Naive thymus-derived CD4-positive, alpha-beta T cell (primary cell): ENCODE data around the gene DOCK10. TPM values are rescaled to one million over a fixed set of nuclear protein-coding genes. Genes with fewer than 3 reads are reported as not detected.
A peak's percentile ranks its signal among the peaks of the same experiment; 100 is the strongest.

Source experiments
- ATAC-seq: fragments of 150-1000 bp; cut with Tn5 transposase; 2 replicates; pipeline ENCODE4 v1.10.0; 2021; ENCODE audit warnings: mild to moderate bottlenecking, moderate library complexity
- CTCF ChIA-PET: fragments of 350-600 bp; sonication (Branson Sonifier 250); formaldehyde crosslinking; loops from one replicate; lab custom pipeline; 2021; ENCODE audit warnings: antibody characterized with exemption; lab: Charles Lee
- POLR2A ChIA-PET: fragments of 350-600 bp; sonication (Branson Sonifier 250); formaldehyde crosslinking; loops from one replicate; lab custom pipeline; 2021; ENCODE audit warnings: antibody characterized with exemption, inconsistent platforms; lab: Charles Lee
- DNase-seq, 9 donors: peaks; one replicate each; pipeline versions ENCODE4 v3.0.0 to v3.0.0-alpha.2; 2020 to 2022; ENCODE audit warnings: mixed read lengths in 1 of 9
- H3K27ac ChIP-seq: one replicate; pipeline ENCODE4 v1.7.0; 2013; ENCODE audit warnings: mild to moderate bottlenecking, low read depth, low read length, moderate library complexity
- H3K27me3 ChIP-seq, 2 donors: one replicate each; pipeline ENCODE4 v1.7.0; 2013; ENCODE audit warnings: low read length in 2 of 2, mild to moderate bottlenecking in 2 of 2, moderate library complexity in 2 of 2; ENCODE audit not compliant: control insufficient read depth in 2 of 2, insufficient read depth in 2 of 2
- H3K36me3 ChIP-seq, 3 experiments: 1 replicate in 2 of 3; 2 replicates in 1 of 3; pipeline ENCODE4 v1.7.0; 2013; ENCODE audit warnings: low read length in 3 of 3, mild to moderate bottlenecking in 3 of 3, moderate library complexity in 1 of 3; ENCODE audit not compliant: insufficient read depth in 3 of 3, control insufficient read depth in 2 of 3
- H3K4me1 ChIP-seq, 2 donors: one replicate each; pipeline ENCODE4 v1.7.0; 2013; ENCODE audit warnings: low read length in 2 of 2, mild to moderate bottlenecking in 2 of 2, moderate library complexity in 1 of 2; ENCODE audit not compliant: control insufficient read depth in 2 of 2, insufficient read depth in 2 of 2
- H3K4me3 ChIP-seq: 2 replicates; pipeline ENCODE4 v1.7.0; 2013; ENCODE audit warnings: mild to moderate bottlenecking, low read length
- H3K9me3 ChIP-seq, 3 experiments: 1 replicate in 2 of 3; 2 replicates in 1 of 3; pipeline ENCODE4 v1.7.0; 2013; ENCODE audit warnings: low read length in 3 of 3; ENCODE audit not compliant: control insufficient read depth in 2 of 3
- H3K27ac Mint-ChIP-seq, 9 donors: one replicate each; pipeline ENCODE4 v1.8.0; 2020 to 2022; ENCODE audit warnings: mixed read lengths in 9 of 9, mild to moderate bottlenecking in 8 of 9, moderate library complexity in 5 of 9, inconsistent platforms in 2 of 9
- H3K27me3 Mint-ChIP-seq, 5 donors: one replicate each; pipeline ENCODE4 v1.8.0; 2021 to 2022; ENCODE audit warnings: mixed read lengths in 5 of 5, mild to moderate bottlenecking in 1 of 5
- H3K36me3 Mint-ChIP-seq, 5 donors: one replicate each; pipeline ENCODE4 v1.8.0; 2020 to 2022; ENCODE audit warnings: mixed read lengths in 5 of 5, mild to moderate bottlenecking in 3 of 5, inconsistent platforms in 1 of 5
- H3K4me1 Mint-ChIP-seq, 7 donors: one replicate each; pipeline ENCODE4 v1.8.0; 2020 to 2022; ENCODE audit warnings: mixed read lengths in 7 of 7, mild to moderate bottlenecking in 3 of 7, inconsistent platforms in 1 of 7
- H3K4me3 Mint-ChIP-seq, 10 donors: one replicate each; pipeline ENCODE4 v1.8.0; 2020 to 2022; ENCODE audit warnings: mild to moderate bottlenecking in 10 of 10, mixed read lengths in 10 of 10, moderate library complexity in 6 of 10, inconsistent platforms in 2 of 10
- H3K9me3 Mint-ChIP-seq, 11 donors: one replicate each; pipeline ENCODE4 v1.8.0; 2020 to 2022; ENCODE audit warnings: mixed read lengths in 11 of 11, mild to moderate bottlenecking in 4 of 11, inconsistent platforms in 1 of 11, moderate library complexity in 1 of 11
- intact Hi-C, 2 donors: fragments of 100-400 bp; cut with micrococcal nuclease; formaldehyde crosslinking; loops; one replicate each; pipeline ENCODE4 v1.15.1; 2023
- polyA plus RNA-seq, 2 donors: library from polyadenylated mRNA; unstranded; fragments of 300-500 nt; fragmentation: Illumina TruSeq; gene quantifications; one replicate each; pipeline ENCODE4 v1.2.3, GENCODE V29; 2021
- total RNA-seq, 6 experiments: library from RNA in 5 of 6; stranded (reverse) in 5 of 6; gene quantifications; 1 replicate in 5 of 6; 2 replicates in 1 of 6; pipeline ENCODE4 v1.2.3 and lab custom pipeline; 2021 to 2026

The DOCK10 gene
- total and polyA plus RNA-seq, 7 experiments from 2014 or later = 64.2 to 275 (median 211) TPM

DNA sequence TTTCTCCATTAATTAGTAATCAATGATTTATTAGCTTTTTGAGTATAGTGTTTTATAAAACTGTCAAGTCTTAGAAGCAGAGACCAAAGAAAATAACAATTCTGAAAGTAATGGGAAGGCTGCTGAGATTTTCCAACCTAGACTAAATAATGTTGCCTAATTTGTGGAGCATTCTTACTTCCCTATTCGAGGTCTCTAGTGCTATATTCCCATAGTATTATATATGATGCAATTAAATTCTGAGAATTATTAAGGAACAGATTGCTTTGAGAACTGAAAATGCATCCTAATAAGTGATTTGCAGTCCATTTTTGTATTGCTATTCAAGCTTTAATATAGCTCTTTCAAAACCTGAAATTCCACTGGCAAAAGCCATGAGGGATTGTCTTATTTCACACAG, 27.7 kb upstream of the DOCK10 start:
- H3K4me1 Mint-ChIP-seq = peaks cover 9 to 31% (median 21%) of the 10 kb centered on the region in 7 donors
- intact Hi-C loops = no loop called here

DNA sequence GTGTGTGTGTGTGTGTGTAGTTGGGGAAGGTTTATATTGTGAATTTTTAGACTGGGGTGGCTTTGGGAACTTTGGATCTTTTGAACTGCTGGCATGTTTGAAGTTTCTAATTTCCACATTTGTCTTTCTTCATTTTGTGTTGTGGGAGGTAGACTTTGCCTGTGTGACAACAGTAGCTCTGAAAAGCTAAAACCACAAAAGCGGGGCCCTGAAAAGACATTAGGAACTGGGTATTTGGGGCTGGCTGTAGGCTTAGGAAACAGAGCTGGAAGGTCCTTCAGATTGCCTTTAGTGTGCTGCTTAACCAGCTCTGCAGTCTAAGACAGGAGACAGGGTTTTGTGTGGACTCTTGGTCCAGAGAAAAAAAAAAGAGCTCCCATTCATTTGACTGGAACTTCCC, 27.2 kb upstream of the DOCK10 start:
- no peak overlapping the region for H3K27ac Mint-ChIP-seq
- peaks cover 13 to 32% (median 18%) of the 10 kb centered on the region in 5 donors for H3K36me3 Mint-ChIP-seq
- H3K9me3 ChIP-seq = no peaks in the 10 kb centered on the region
- intact Hi-C loops = no loop called here
- CTCF ChIA-PET = no interaction called here
- H3K27me3 ChIP-seq = no peaks in the 10 kb centered on the region
- POLR2A ChIA-PET = no interaction called here
- H3K4me3 ChIP-seq = no peak overlapping the region
- DNase-seq (no peak), ATAC-seq (no peak)
- peaks cover 5 to 6% of the 10 kb centered on the region in 2 donors for H3K4me1 ChIP-seq
- H3K27ac ChIP-seq = no peak overlapping the region
- peaks cover 12 to 35% (median 25%) of the 10 kb centered on the region in 7 donors for H3K4me1 Mint-ChIP-seq
- H3K9me3 Mint-ChIP-seq = peaks cover 5 to 28% (median 14%) of the 10 kb centered on the region in 11 donors
- H3K4me3 Mint-ChIP-seq = no peak overlapping the region
- no peaks in the 10 kb centered on the region for H3K36me3 ChIP-seq
- H3K27me3 Mint-ChIP-seq = peaks cover 0 to 24% (median 0%) of the 10 kb centered on the region in 5 donors

More for the DNA sequence above, 27.7 kb upstream of the DOCK10 start:
- Mint-ChIP-seq H3K36me3 (peaks cover 13 to 29% (median 18%) of the 10 kb centered on the region in 5 donors), H3K27me3 (peaks cover 0 to 25% (median 0%) of the 10 kb centered on the region in 5 donors), H3K4me3 (no peak overlapping the region), H3K27ac (no peak overlapping the region), H3K9me3 (peaks cover 5 to 28% (median 14%) of the 10 kb centered on the region in 11 donors)
- H3K4me1 ChIP-seq = peaks cover 0 to 1% of the 10 kb centered on the region in 2 donors
- H3K36me3 ChIP-seq = no peaks in the 10 kb centered on the region
- H3K27me3 ChIP-seq = no peaks in the 10 kb centered on the region
- CTCF ChIA-PET = no interaction called here
- H3K4me3 ChIP-seq = no peak overlapping the region
- POLR2A ChIA-PET = no interaction called here
- ATAC-seq (no peak), DNase-seq (no peak)
- no peaks in the 10 kb centered on the region for H3K9me3 ChIP-seq
- H3K27ac ChIP-seq = no peak overlapping the region

DNA sequence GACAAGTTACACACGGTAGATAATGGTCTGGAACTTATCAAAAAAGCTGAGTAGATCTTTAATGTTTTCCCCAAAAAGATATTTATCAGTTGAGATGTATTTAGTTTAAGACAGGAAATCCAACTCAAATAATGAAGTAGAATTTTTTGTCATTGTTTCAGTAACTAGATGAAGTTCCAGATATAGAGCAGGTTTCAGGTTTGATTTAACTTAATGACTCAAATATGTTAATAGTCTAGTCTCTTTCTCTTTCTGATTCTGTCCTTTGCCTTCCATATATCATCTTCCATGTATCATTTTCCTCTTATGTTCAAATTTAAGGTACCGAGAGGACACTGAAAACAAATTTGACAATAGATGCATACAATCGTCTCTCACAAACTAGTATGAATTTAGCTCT, 23.6 kb upstream of the DOCK10 start:
- Histone ChIP-seq H3K4me3 (no peak overlapping the region), H3K36me3 (no peaks in the 10 kb centered on the region), H3K4me1 (peaks cover 10 to 14% of the 10 kb centered on the region in 2 donors), H3K27me3 (no peaks in the 10 kb centered on the region), H3K27ac (no peak overlapping the region), H3K9me3 (no peaks in the 10 kb centered on the region)
- no peak overlapping the region for H3K27ac Mint-ChIP-seq
- POLR2A ChIA-PET = no interaction called here
- peaks cover 12 to 44% (median 37%) of the 10 kb centered on the region in 7 donors for H3K4me1 Mint-ChIP-seq
- H3K36me3 Mint-ChIP-seq = peaks cover 13 to 29% (median 18%) of the 10 kb centered on the region in 5 donors
- H3K27me3 Mint-ChIP-seq = peaks cover 0 to 8% (median 0%) of the 10 kb centered on the region in 5 donors
- intact Hi-C loops = loop anchor here in 1 of 2 donors (2.0 kb wide), 1 partner anchor 19 kb away; no protein-coding TSS in a partner anchor
- CTCF ChIA-PET = interaction anchor here (0.7 kb wide), 1 partner anchor 31 kb away, joined by 9 read pairs; no protein-coding TSS in a partner anchor
- ATAC-seq (no peak), DNase-seq (no peak)
- peak overlapping the region in 2 of 10 donors; percentile 3 to 6 for H3K4me3 Mint-ChIP-seq
- peaks cover 5 to 28% (median 14%) of the 10 kb centered on the region in 11 donors for H3K9me3 Mint-ChIP-seq

DNA sequence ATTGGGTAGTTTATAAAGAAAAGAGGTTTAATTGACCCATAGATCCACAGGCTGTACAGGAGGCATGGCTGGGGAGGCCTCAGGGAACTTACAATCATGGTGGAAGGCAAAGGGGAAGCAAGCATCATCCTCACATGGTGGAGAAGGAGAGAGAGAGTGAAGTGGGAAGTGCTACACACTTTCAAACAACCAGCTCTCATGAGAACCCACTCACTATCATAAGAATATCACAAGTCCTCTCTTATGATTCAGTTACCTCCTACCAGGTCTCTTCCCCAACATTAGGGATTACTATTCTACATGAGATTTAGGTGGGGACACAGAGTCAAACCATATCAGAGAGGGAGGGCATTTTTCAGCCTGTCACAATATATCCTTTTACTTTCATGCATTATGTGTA, 22.7 kb upstream of the DOCK10 start:
- DNase-seq (no peak), ATAC-seq (no peak)
- peaks cover 13 to 31% (median 18%) of the 10 kb centered on the region in 5 donors for H3K36me3 Mint-ChIP-seq
- H3K27ac Mint-ChIP-seq = peak overlapping the region in 6 of 9 donors; percentile 1 to 80 (median 58)
- Histone ChIP-seq H3K9me3 (no peaks in the 10 kb centered on the region), H3K4me3 (no peak overlapping the region), H3K27me3 (no peaks in the 10 kb centered on the region), H3K4me1 (peaks cover 10 to 14% of the 10 kb centered on the region in 2 donors), H3K36me3 (no peaks in the 10 kb centered on the region), H3K27ac (no peak overlapping the region)
- intact Hi-C loops = loop anchor here (1.0 to 2.0 kb wide), 2 partner anchors 9 to 20 kb away; no protein-coding TSS in a partner anchor
- ChIA-PET POLR2A (interaction anchor here (1.1 kb wide), 1 partner anchor 9 kb away, joined by 3 read pairs; no protein-coding TSS in a partner anchor), CTCF (interaction anchor here (0.6 kb wide), 1 partner anchor 387 kb away, joined by 3 read pairs; no protein-coding TSS in a partner anchor)
- H3K27me3 Mint-ChIP-seq = no peaks in the 10 kb centered on the region
- peaks cover 5 to 28% (median 14%) of the 10 kb centered on the region in 11 donors for H3K9me3 Mint-ChIP-seq
- H3K4me3 Mint-ChIP-seq = peak overlapping the region in 4 of 10 donors; percentile 6 to 62 (median 52)
- peaks cover 12 to 44% (median 37%) of the 10 kb centered on the region in 7 donors for H3K4me1 Mint-ChIP-seq

GRCh38 chr2:225064362-225064761, 22.1 kb upstream of the DOCK10 start:
- ATAC-seq = peak; percentile 24
- peak overlapping the region; percentile 6 to 62 (median 40) for H3K4me3 Mint-ChIP-seq
- intact Hi-C loops = loop anchor here (1.0 to 2.0 kb wide), 2 partner anchors 8 to 20 kb away; no protein-coding TSS in a partner anchor

GRCh38 chr2:225056330-225057073, 14.2 kb upstream of the DOCK10 start:
- intact Hi-C loops = loop anchor here (1.0 to 10.0 kb wide), 3 partner anchors 8 to 1102 kb away; partner anchors contain the start of gene MRPL44 (in 1 of the 2)
- POLR2A ChIA-PET = interaction anchor here (0.5 to 3.3 kb wide), 3 partner anchors 15 to 201 kb away, joined by 3 to 22 read pairs (median 3); partner anchors contain the start of gene DOCK10
- Mint-ChIP-seq H3K4me1 (peaks cover 20 to 71% (median 61%) of the 10 kb centered on the region in 7 donors), H3K27me3 (no peaks in the 10 kb centered on the region), H3K4me3 (peak overlapping the region in 7 of 10 donors; percentile 20 to 59 (median 38)), H3K27ac (peak overlapping the region in 7 of 9 donors; percentile 24 to 94 (median 85)), H3K36me3 (peaks cover 0 to 28% (median 4%) of the 10 kb centered on the region in 5 donors), H3K9me3 (peaks cover 0 to 8% (median 0%) of the 10 kb centered on the region in 11 donors)
- Histone ChIP-seq H3K27me3 (no peaks in the 10 kb centered on the region), H3K27ac (no peak overlapping the region), H3K9me3 (no peaks in the 10 kb centered on the region), H3K4me1 (peaks cover 38 to 42% of the 10 kb centered on the region in 2 donors), H3K4me3 (no peak overlapping the region), H3K36me3 (no peaks in the 10 kb centered on the region)
- CTCF ChIA-PET = interaction anchor here (0.8 to 1.2 kb wide), 3 partner anchors 17 to 107 kb away, joined by 3 to 6 read pairs (median 3); no protein-coding TSS in a partner anchor
- ATAC-seq (peak; percentile 67), DNase-seq (no peak)

More at GRCh38 chr2:225064362-225064761, 22.1 kb upstream of the DOCK10 start:
- POLR2A ChIA-PET = interaction anchor here (1.0 to 1.1 kb wide), 2 partner anchors 9 to 15 kb away, joined by 3 read pairs; no protein-coding TSS in a partner anchor
- Histone ChIP-seq H3K4me3 (no peak overlapping the region), H3K27me3 (no peaks in the 10 kb centered on the region), H3K27ac (no peak overlapping the region), H3K9me3 (no peaks in the 10 kb centered on the region), H3K36me3 (no peaks in the 10 kb centered on the region), H3K4me1 (peaks cover 10 to 14% of the 10 kb centered on the region in 2 donors)
- CTCF ChIA-PET = no interaction called here
- no peak for DNase-seq
- H3K36me3 Mint-ChIP-seq = peaks cover 13 to 31% (median 18%) of the 10 kb centered on the region in 5 donors
- peak overlapping the region in 8 of 9 donors; percentile 26 to 80 (median 61) for H3K27ac Mint-ChIP-seq
- H3K27me3 Mint-ChIP-seq = no peaks in the 10 kb centered on the region
- peaks cover 5 to 28% (median 14%) of the 10 kb centered on the region in 11 donors for H3K9me3 Mint-ChIP-seq
- H3K4me1 Mint-ChIP-seq = peaks cover 11 to 42% (median 35%) of the 10 kb centered on the region in 7 donors
